Activated CD4-positive, alpha-beta T cell treated with anti-CD3 and anti-CD28 coated beads for 1 hour (primary cell): Measurements from ENCODE around the gene AKAP3.
A peak's percentile ranks its signal among the peaks of the same experiment; 100 is the strongest.

ENCODE experiments used
- DNase-seq: peaks from one replicate; pipeline ENCODE4 v3.0.0-alpha.2; 2020

The AKAP3 gene

DNA sequence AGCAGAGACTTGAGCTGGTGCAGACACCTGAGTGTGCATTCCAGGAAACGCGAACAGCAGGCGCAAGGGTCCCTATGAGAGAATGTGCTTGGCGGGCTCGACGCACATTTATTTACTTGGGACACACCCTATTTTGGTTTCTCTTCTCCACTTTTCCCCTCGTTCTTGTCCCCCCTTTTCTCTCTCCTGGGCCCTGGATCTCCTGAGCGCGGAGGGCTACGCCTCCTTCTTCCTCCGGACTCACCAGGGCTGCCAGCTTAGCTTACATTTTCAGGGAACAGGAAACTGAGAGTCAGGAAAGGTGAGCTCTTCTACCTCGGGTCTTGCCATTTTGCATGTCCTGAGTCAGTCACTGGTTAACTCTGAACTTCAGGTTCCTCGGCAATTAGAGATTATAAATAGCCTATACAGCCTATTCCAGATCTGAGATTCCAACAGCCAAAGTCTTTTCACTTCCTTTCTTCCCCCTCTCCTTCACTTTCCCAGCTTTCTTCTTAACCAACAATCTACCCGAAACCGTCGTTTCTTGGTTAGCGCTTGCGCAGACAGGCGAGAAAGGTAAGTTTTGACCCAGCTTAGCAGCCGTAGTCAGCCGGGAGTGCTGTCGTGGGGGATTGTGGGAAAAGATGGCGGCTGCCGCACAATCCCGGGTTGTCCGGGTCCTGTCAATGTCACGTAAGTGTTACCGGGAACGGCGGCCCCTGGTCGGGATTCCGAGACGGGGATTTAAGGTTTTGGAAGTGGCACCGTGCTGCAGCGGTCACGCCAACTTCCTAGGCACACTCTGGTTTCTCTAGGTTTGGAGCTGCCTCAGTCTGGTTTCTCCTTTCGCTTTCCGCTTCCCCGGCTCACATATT is at the start of gene AKAP3, which contains the start of gene NDUFA9:
Gene AKAP3, minus strand, starts transcription at position 551 of the 857 bp plus-strand sequence. CDS start 10,855 bp downstream, outside the sequence.
Gene NDUFA9, plus strand, starts transcription at position 614 of the 857 bp plus-strand sequence. Its CDS starts 13 bp downstream, at position 627.
- DNase-seq: peak; percentile 65

GRCh38 chr12:4690760-4691159 is 41.9 kb upstream of the AKAP3 start:
- no peak for DNase-seq

DNA sequence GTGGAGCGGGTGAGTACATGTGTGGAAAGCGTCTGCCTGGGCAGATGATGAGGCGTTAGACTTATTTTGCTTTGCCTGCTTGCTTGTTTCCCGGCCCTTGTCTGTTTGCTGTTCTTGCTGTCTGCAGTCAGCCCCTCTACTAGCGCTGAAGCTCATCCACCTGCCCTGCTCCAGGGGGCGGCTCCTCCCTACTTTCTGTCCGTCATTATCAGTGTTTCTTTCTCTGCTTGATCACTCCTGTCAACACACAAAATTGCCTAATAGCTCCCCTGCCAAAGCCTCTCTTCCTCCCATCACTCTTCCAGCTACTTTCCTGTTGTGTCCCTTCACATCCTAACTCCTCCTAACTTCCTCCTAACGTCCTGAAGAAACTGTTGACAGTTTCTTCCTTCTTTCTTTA is 36.5 kb upstream of the AKAP3 start:
- DNase-seq: no peak

DNA sequence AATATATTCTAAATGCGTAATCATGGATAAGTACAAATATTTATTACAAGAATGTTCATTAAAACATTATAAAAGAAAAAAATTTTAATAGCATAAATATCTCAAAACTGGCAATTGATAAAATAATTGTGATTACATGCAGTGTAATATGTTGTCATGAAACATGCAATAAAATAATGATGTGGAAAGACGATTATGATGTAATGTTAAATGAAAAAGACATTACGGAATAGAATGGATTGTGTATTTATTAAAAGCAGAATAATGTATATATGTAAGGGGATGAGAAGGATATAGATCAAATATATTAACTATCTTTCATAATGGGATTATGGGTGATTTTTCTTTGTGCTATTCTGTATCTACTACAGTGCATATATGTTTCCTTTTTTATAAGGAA is 32.9 kb upstream of the AKAP3 start:
- no peak for DNase-seq

- DNase-seq: no peak
These were observed 30.9 kb upstream of the AKAP3 start for GRCh38 chr12:4679711-4680110.

GRCh38 chr12:4665236-4665635 is 16.4 kb upstream of the AKAP3 start:
- DNase-seq: no peak

DNA sequence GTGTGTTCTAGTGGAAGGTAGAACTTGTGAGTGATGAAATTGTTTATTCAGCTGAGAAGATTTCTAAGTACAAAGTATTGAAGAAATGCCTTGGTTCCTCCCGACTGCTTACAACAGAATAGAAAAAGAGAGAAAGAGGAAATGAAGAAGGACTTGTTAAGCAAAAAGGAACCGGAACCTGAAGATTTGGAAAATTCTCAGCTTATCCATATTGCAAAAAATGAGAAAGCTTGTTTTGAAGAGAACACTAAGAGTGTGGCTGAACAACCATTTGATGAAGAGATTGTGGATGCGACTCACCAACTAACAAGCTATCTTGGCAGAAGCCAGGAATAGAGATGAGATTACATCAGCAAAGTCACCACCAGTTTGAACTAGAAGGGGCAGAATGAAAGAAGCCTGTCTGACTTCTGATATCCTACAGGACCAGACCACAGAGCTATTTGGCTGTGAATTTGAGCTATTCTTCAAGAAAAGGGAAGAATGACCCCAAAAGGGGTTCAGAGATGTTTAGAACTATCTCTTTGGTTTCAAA is 15.2 kb upstream of the AKAP3 start:
- no peak for DNase-seq

DNA sequence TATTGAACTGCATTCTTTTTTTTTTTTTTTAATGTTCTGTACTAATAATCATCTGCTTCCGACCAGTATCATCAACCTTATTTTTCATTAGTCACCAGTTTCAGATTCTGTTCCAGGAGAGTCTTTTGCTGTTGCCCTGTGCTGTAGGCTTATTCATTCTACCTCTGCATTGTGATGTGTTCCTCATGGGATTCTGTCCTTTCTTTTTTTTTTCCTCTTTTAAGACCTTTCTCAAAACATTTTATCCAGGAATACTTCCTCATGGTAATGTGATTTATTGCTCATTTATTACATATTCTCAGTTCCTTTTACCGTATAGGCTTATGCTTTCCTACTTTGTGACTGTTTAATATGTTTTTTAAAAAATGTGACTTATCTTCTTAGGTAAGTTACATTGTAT is 4.8 kb upstream of the AKAP3 start:
- no peak for DNase-seq

GRCh38 chr12:4653257-4653656 is 4.4 kb upstream of the AKAP3 start:
- DNase-seq: no peak

DNA sequence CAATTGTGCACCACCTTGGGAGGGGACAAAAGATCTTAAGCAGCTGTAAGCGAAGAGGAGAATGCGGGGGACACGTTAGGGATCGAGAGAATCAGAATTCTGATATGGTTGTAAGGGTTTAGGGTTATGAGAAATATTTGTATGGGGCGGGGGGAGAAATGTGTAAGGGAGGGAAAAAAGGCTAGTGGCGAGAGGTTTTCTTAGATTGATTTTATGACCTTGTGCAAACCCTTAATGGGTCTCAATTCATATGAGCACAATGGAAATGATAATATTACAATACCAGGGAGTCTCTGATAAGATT is 459 bp upstream of the AKAP3 start:
- no peak for DNase-seq

DNA sequence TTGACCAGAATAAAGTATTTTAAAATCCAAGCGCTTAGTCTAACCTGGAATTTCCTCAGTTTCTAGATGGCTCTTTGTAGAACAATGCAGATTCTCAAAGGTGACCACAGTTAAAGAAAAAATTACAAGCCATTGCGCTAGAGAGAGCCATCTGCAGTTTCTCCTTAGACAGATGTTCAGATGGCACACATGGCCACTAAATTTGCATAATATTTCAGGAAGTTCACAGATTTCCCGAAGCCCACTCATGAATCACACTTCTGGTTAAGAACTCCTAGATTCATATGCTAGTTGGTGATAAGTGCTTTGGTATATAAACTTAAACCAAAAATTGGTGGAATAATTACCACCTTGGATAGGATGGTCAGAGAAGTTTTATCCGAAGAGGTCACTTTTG is 749 bp downstream of the AKAP3 start:
- no peak for DNase-seq

GRCh38 chr12:4645023-4645422 is 3.8 kb downstream of the AKAP3 start:
- DNase-seq: no peak

DNA sequence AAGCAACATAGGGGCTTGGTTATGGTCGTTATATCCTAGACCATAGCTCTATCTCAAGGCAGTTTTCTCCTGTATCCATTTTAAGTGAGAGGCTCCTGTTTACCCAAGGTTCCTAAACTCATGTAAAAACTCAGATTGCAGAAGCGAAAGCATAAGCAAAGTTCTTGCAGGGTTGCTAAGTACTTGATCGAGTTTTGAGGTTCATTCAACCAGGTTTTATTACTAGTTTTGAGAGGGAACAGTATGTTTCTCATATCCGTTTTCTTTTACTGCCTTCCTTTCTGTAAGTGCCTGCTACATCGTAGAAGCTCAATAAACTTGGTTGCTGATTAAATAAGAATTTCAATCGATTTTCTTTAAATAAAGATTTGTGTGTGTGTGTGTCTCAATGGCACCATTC is 5.1 kb downstream of the AKAP3 start:
- DNase-seq: no peak

DNA sequence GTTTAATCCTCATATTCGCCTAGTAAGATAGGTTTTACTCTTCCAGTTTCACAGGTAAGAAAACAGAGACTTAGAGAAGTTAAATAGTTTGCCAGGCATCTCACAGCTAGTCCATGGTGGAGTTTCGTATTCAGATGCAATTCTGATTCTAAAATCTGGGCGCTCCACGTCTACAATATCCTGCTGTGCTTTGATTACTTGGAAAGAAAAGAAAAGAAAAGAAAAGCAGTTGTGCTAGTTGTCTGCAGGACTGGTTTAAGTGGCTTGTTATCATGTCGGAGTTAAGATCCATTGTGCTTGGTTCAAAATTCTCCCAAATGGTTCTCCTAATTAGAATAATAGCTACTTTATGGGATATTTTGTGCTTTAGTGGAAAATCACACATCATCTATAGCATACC is 18.6 kb downstream of the AKAP3 start:
- no peak for DNase-seq

GRCh38 chr12:4628406-4628805 is 20.4 kb downstream of the AKAP3 start:
- DNase-seq: no peak

GRCh38 chr12:4626543-4626942 is 22.3 kb downstream of the AKAP3 start:
- DNase-seq: no peak

GRCh38 chr12:4621511-4621910 is 27.3 kb downstream of the AKAP3 start:
- no peak for DNase-seq

DNA sequence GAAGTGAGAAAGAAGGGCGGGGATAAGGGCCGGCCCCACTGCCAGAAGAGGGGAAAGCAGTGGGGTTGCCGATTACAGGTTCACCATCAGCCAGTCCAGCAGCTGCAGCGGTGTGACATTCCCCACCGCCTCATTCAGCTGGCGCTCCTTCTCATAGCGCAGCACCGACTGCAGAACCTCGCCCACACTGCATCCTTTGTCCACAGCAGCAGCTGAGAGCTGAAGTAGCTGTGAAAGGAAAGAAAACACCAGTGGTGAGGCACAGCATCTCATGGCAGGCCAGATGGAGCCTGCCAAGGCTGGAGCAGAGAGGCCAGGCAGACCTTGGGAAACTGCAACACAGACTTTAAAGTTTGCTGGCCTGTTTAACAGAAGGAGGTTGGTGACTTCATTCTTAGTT is 33.2 kb downstream of the AKAP3 start:
- DNase-seq: no peak

DNA sequence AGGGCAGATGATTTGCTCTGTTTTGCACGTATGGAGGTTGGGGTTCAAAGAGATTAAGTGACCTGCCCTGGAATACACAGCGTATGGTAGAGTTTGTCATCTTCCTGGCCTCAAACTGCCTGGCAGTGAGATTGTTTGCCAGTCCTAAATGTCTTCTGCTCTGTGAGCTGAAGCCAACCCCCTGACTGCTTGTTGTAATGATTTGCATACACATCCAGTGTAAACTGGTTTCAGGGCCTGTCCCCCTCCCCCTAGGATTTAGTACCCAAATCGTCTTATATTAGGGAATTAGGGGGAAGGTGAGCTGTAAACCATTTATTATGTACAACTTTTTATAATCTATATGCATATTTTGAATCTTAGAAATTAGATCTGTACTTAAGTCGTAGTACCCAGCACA is 38.4 kb downstream of the AKAP3 start:
- DNase-seq: no peak

GRCh38 chr12:4609071-4609470 is 39.8 kb downstream of the AKAP3 start:
- DNase-seq: no peak

DNA sequence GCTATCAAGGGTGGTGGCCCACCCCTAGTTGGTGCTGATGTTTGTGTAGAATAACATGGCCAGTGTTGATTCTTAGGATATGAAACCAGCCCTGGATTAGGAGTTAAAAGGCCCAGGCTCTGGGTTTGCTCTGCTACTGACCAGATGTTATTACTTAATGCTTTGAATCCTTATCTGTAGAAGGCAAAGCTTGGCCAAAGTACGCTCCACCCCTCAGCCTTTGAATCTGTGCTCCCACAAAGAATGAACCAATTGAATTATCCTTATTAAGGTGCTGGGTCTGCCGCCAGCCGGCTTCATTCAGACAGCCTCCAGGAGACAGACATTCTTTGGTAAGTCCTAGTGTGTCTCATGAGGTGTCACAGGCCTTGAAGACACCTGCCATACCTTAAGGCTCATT is 41.8 kb downstream of the AKAP3 start:
- DNase-seq: no peak

GRCh38 chr12:4604684-4605193 is 44.1 kb downstream of the AKAP3 start:
- DNase-seq: peak; percentile 62

DNA sequence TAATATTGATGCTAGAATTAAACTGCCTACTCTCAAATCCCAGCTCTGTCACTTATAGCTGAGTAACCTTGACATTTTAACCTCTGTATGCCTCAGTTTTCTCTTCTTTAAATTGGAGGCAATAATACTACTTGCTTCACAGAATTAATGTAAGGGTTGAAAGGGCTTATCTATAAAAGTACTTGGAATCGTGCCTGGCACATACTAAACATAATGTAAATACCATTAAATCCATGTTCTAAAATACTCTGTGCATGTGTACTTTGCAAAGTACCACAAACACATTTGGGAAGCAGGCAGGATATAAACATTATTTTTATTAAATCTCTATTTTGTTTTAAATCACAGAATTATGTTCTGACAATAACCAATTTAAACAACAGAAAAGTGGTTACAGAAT is 44.9 kb downstream of the AKAP3 start:
- DNase-seq: no peak

DNA sequence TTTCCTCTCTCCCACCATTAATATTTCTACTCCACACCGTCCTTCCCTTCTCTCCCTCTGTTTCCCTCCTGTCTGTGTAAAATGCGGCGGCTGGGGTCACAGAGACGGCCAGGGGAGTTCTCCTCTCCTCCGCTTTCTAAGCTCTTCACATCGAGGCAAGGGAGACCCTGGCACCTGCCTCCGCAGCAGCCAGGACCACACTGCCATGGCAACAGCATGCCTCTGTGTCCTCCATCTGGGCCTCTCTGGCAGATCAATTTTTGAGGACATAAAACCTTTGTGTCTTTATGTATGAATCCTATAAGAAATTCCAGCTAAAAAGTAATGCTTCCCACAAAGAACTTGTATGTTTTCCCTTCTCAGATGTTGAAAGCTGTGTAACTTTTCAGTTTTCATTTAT is 45.4 kb downstream of the AKAP3 start:
- no peak for DNase-seq

GRCh38 chr12:4595881-4596280 is 53.0 kb downstream of the AKAP3 start:
- no peak for DNase-seq
